ENCODE data around the gene NELL1.
A peak's percentile ranks its signal among the peaks of the same experiment; 100 is the strongest.

NELL1 gene

GRCh38 chr11:20964985-20965384, 295.6 kb downstream of the NELL1 start:
- Histone ChIP-seq H3K4me3 (ENCODE audit: low read depth, low read length) (no peak overlapping the region), H2BK120ac (ENCODE audit: insufficient read depth, low read length, poor library complexity) (no peak overlapping the region), H3K9me3 (ENCODE audit: insufficient read depth, low read depth, low read length) (no peaks in the 10 kb centered on the region), H3K4ac (ENCODE audit: low read depth, low read length) (no peak overlapping the region), H3K79me2 (ENCODE audit: control insufficient read depth, insufficient read depth, low read length, poor library complexity) (no peaks in the 10 kb centered on the region), H4K8ac (ENCODE audit: low read depth, low read length) (no peak overlapping the region), H3K4me2 (ENCODE audit: low read length) (no peak overlapping the region), H2BK12ac (ENCODE audit: low read length) (no peak overlapping the region), H4K91ac (ENCODE audit: low read depth, low read length) (no peak overlapping the region), H3K79me1 (ENCODE audit: low read length) (no peaks in the 10 kb centered on the region), H3K23ac (ENCODE audit: low read length) (no peak overlapping the region), H2AK5ac (ENCODE audit: low read length) (no peak overlapping the region), H2BK5ac (ENCODE audit: low read depth, low read length, poor library complexity) (no peak overlapping the region), H3K9ac (ENCODE audit: low read length) (no peak overlapping the region), H3K4me1 (ENCODE audit: control insufficient read depth in 1 of 2, insufficient read depth in 2 of 2, low read length in 2 of 2) (no peaks in the 10 kb centered on the region), H3K27ac (ENCODE audit: low read depth, low read length) (no peak overlapping the region), H3K27me3 (ENCODE audit: insufficient read depth, low read length) (no peaks in the 10 kb centered on the region), H4K12ac (ENCODE audit: low read depth, low read length) (no peak overlapping the region), H3K36me3 (ENCODE audit: control insufficient read depth in 1 of 2, insufficient read depth in 2 of 2, low read length in 2 of 2) (no peaks in the 10 kb centered on the region), H3K14ac (ENCODE audit: low read length) (no peak overlapping the region), H3K18ac (ENCODE audit: low read length) (no peak overlapping the region), H2AFZ (ENCODE audit: insufficient read depth, low read length, poor library complexity) (no peak overlapping the region)
- DNase-seq: no peak
- no CpG with 5 or more reads among the region's 3 CpGs for WGBS (ENCODE audit: extremely low coverage, insufficient coverage, insufficient read length)

- Histone ChIP-seq H3K27ac (ENCODE audit: low read depth, low read length) (no peak overlapping the region), H4K91ac (ENCODE audit: low read depth, low read length) (no peak overlapping the region), H3K9ac (ENCODE audit: low read length) (no peak overlapping the region), H3K23ac (ENCODE audit: low read length) (no peak overlapping the region), H2AFZ (ENCODE audit: insufficient read depth, low read length, poor library complexity) (no peak overlapping the region), H3K79me1 (ENCODE audit: low read length) (no peaks in the 10 kb centered on the region), H3K27me3 (ENCODE audit: insufficient read depth, low read length) (no peaks in the 10 kb centered on the region), H3K18ac (ENCODE audit: low read length) (no peak overlapping the region), H4K12ac (ENCODE audit: low read depth, low read length) (no peak overlapping the region), H3K4me3 (ENCODE audit: low read depth, low read length) (no peak overlapping the region), H2BK5ac (ENCODE audit: low read depth, low read length, poor library complexity) (no peak overlapping the region), H3K4me1 (ENCODE audit: control insufficient read depth in 1 of 2, insufficient read depth in 2 of 2, low read length in 2 of 2) (no peaks in the 10 kb centered on the region), H3K9me3 (ENCODE audit: insufficient read depth, low read depth, low read length) (no peaks in the 10 kb centered on the region), H3K14ac (ENCODE audit: low read length) (no peak overlapping the region), H2AK5ac (ENCODE audit: low read length) (no peak overlapping the region), H3K36me3 (ENCODE audit: control insufficient read depth in 1 of 2, insufficient read depth in 2 of 2, low read length in 2 of 2) (no peaks in the 10 kb centered on the region), H3K4me2 (ENCODE audit: low read length) (no peak overlapping the region), H2BK120ac (ENCODE audit: insufficient read depth, low read length, poor library complexity) (no peak overlapping the region), H2BK12ac (ENCODE audit: low read length) (no peak overlapping the region), H4K8ac (ENCODE audit: low read depth, low read length) (no peak overlapping the region), H3K4ac (ENCODE audit: low read depth, low read length) (no peak overlapping the region), H3K79me2 (ENCODE audit: control insufficient read depth, insufficient read depth, low read length, poor library complexity) (no peaks in the 10 kb centered on the region)
- DNase-seq: no peak
- WGBS (ENCODE audit: extremely low coverage, insufficient coverage, insufficient read length): no CpG with 5 or more reads among the region's 3 CpGs
Observed at GRCh38 chr11:20966489-20966888, 297.1 kb downstream of the NELL1 start.

GRCh38 chr11:20973940-20974559, 304.7 kb downstream of the NELL1 start:
- no peak overlapping the region for H3K4me2 ChIP-seq (ENCODE audit: low read length)
- no peak overlapping the region for H2BK120ac ChIP-seq (ENCODE audit: insufficient read depth, low read length, poor library complexity)
- H4K91ac ChIP-seq (ENCODE audit: low read depth, low read length): no peak overlapping the region
- WGBS (ENCODE audit: extremely low coverage, insufficient coverage, insufficient read length): no CpG with 5 or more reads among the region's 7 CpGs
- DNase-seq: no peak
- H3K18ac ChIP-seq (ENCODE audit: low read length): no peak overlapping the region
- H3K79me1 ChIP-seq (ENCODE audit: low read length): no peaks in the 10 kb centered on the region
- H2AK5ac ChIP-seq (ENCODE audit: low read length): no peak overlapping the region
- H3K9ac ChIP-seq (ENCODE audit: low read length): no peak overlapping the region
- H3K4me3 ChIP-seq (ENCODE audit: low read depth, low read length): no peak overlapping the region
- H3K79me2 ChIP-seq (ENCODE audit: control insufficient read depth, insufficient read depth, low read length, poor library complexity): no peaks in the 10 kb centered on the region
- no peaks in the 10 kb centered on the region for H3K4me1 ChIP-seq (ENCODE audit: control insufficient read depth in 1 of 2, insufficient read depth in 2 of 2, low read length in 2 of 2)
- H2BK5ac ChIP-seq (ENCODE audit: low read depth, low read length, poor library complexity): no peak overlapping the region
- H3K27me3 ChIP-seq (ENCODE audit: insufficient read depth, low read length): no peaks in the 10 kb centered on the region
- H2BK12ac ChIP-seq (ENCODE audit: low read length): no peak overlapping the region
- no peaks in the 10 kb centered on the region for H3K9me3 ChIP-seq (ENCODE audit: insufficient read depth, low read depth, low read length)
- H3K36me3 ChIP-seq (ENCODE audit: control insufficient read depth in 1 of 2, insufficient read depth in 2 of 2, low read length in 2 of 2): no peaks in the 10 kb centered on the region
- no peak overlapping the region for H3K23ac ChIP-seq (ENCODE audit: low read length)
- no peak overlapping the region for H4K8ac ChIP-seq (ENCODE audit: low read depth, low read length)
- no peak overlapping the region for H3K14ac ChIP-seq (ENCODE audit: low read length)
- H3K27ac ChIP-seq (ENCODE audit: low read depth, low read length): no peak overlapping the region
- no peak overlapping the region for H3K4ac ChIP-seq (ENCODE audit: low read depth, low read length)
- H2AFZ ChIP-seq (ENCODE audit: insufficient read depth, low read length, poor library complexity): no peak overlapping the region
- H4K12ac ChIP-seq (ENCODE audit: low read depth, low read length): no peak overlapping the region

- Histone ChIP-seq H3K4me2 (ENCODE audit: low read length) (no peak overlapping the region), H3K79me1 (ENCODE audit: low read length) (no peaks in the 10 kb centered on the region), H4K12ac (ENCODE audit: low read depth, low read length) (no peak overlapping the region), H3K27ac (ENCODE audit: low read depth, low read length) (no peak overlapping the region), H3K14ac (ENCODE audit: low read length) (no peak overlapping the region), H3K4ac (ENCODE audit: low read depth, low read length) (no peak overlapping the region), H3K23ac (ENCODE audit: low read length) (no peak overlapping the region), H3K9me3 (ENCODE audit: insufficient read depth, low read depth, low read length) (no peaks in the 10 kb centered on the region), H3K79me2 (ENCODE audit: control insufficient read depth, insufficient read depth, low read length, poor library complexity) (no peaks in the 10 kb centered on the region), H3K4me1 (ENCODE audit: control insufficient read depth in 1 of 2, insufficient read depth in 2 of 2, low read length in 2 of 2) (no peaks in the 10 kb centered on the region), H3K9ac (ENCODE audit: low read length) (no peak overlapping the region), H4K8ac (ENCODE audit: low read depth, low read length) (no peak overlapping the region), H2AK5ac (ENCODE audit: low read length) (no peak overlapping the region), H2BK5ac (ENCODE audit: low read depth, low read length, poor library complexity) (no peak overlapping the region), H2BK120ac (ENCODE audit: insufficient read depth, low read length, poor library complexity) (no peak overlapping the region), H3K18ac (ENCODE audit: low read length) (no peak overlapping the region), H3K36me3 (ENCODE audit: control insufficient read depth in 1 of 2, insufficient read depth in 2 of 2, low read length in 2 of 2) (no peaks in the 10 kb centered on the region), H3K27me3 (ENCODE audit: insufficient read depth, low read length) (no peaks in the 10 kb centered on the region), H2BK12ac (ENCODE audit: low read length) (no peak overlapping the region), H2AFZ (ENCODE audit: insufficient read depth, low read length, poor library complexity) (no peak overlapping the region), H3K4me3 (ENCODE audit: low read depth, low read length) (no peak overlapping the region), H4K91ac (ENCODE audit: low read depth, low read length) (no peak overlapping the region)
- DNase-seq: peak; percentile 8 to 41
Observed at GRCh38 chr11:20980736-20981135, 311.4 kb downstream of the NELL1 start.

Measured in trophoblast cell (in vitro differentiated cells and primary cell).